HepG2 (cell line): ENCODE measurements around the gene TP53. TPM values are rescaled to one million over a fixed set of nuclear protein-coding genes. Genes with fewer than 3 reads are reported as not detected.

ENCODE experiments used
- CBX2 ChIP-seq, 2 experiments: fragments of 200-600 bp in 1 of 2; sonication (generic); formaldehyde crosslinking in 1 of 2; IDR thresholded peaks; 2 replicates each; pipeline versions ENCODE4 v1.7.0 to v1.8.1; 2018 to 2022; ENCODE audit warnings: low read depth in 2 of 2, low read length in 1 of 2, mild to moderate bottlenecking in 1 of 2, missing genetic modification reagents in 1 of 2
- HCFC1 ChIP-seq: fragments of 150-350 bp; IDR thresholded peaks from 2 replicates; pipeline ENCODE4 v1.6.1; 2014; ENCODE audit warnings: low read depth, low read length
- HNF1A ChIP-seq, 2 experiments: sonication (generic) in 1 of 2; formaldehyde crosslinking in 1 of 2; IDR thresholded peaks; 2 replicates each; pipeline versions ENCODE4 v1.4.0 to v1.6.1; 2016 to 2020; ENCODE audit warnings: borderline replicate concordance in 1 of 2, low read depth in 1 of 2, mild to moderate bottlenecking in 1 of 2, missing genetic modification reagents in 1 of 2
- JUND ChIP-seq: sonication (generic); formaldehyde crosslinking; IDR thresholded peaks from 2 replicates; pipeline ENCODE4 v1.8.0; 2022; ENCODE audit warnings: mild to moderate bottlenecking, missing genetic modification reagents
- KDM4B ChIP-seq: sonication (generic); formaldehyde crosslinking; IDR thresholded peaks from 2 replicates; pipeline ENCODE4 v1.4.0; 2020; ENCODE audit warnings: missing genetic modification reagents
- MXI1 ChIP-seq: IDR thresholded peaks from 3 replicates; pipeline ENCODE4 v1.6.1; 2012; ENCODE audit warnings: low read depth, low read length, inconsistent platforms, borderline replicate concordance
- NFATC3 ChIP-seq: sonication (generic); formaldehyde crosslinking; IDR thresholded peaks from 2 replicates; pipeline ENCODE4 v1.5.1; 2020; ENCODE audit warnings: mild to moderate bottlenecking, missing genetic modification reagents
- REPIN1 ChIP-seq: sonication (generic); formaldehyde crosslinking; IDR thresholded peaks from 2 replicates; pipeline ENCODE4 v1.8.0; 2022; ENCODE audit warnings: missing genetic modification reagents, low read depth, mild to moderate bottlenecking, borderline replicate concordance
- SOX5 ChIP-seq: IDR thresholded peaks from 2 replicates; pipeline ENCODE4 v1.6.1; 2016; ENCODE audit warnings: borderline replicate concordance
- TBX3 ChIP-seq: fragments of 450-650 bp; IDR thresholded peaks from 2 replicates; pipeline ENCODE4 v1.6.1; 2017; ENCODE audit warnings: antibody characterized with exemption, mild to moderate bottlenecking, inconsistent platforms, borderline replicate concordance
- ZNF329 ChIP-seq: sonication (generic); formaldehyde crosslinking; IDR thresholded peaks from 2 replicates; pipeline ENCODE4 v1.9.0; 2021; ENCODE audit warnings: low read depth, mild to moderate bottlenecking, missing genetic modification reagents
- ZNF484 ChIP-seq: sonication (generic); formaldehyde crosslinking; IDR thresholded peaks from 2 replicates; pipeline ENCODE4 v1.5.1; 2020; ENCODE audit warnings: mild to moderate bottlenecking, low read depth, missing genetic modification reagents, borderline replicate concordance
- polyA plus RNA-seq, 8 experiments: library from polyadenylated mRNA; depleted of rRNA in 3 of 8; stranded (reverse) in 7 of 8; unstranded in 1 of 8; fragments of >200 nt; fragmentation: Illumina TruSeq in 4 of 8; extraction: Trizol in 4 of 8; gene quantifications; 2 replicates each; pipeline versions ENCODE4 v1.2.1 to v1.2.3, GENCODE V29; 2011 to 2016; ENCODE audit warnings: low read depth in 4 of 8, missing spikeins in 1 of 8, mixed read lengths in 1 of 8; ENCODE audit not compliant: insufficient read depth in 1 of 8
- total RNA-seq, 5 experiments: library from RNA; depleted of rRNA; stranded (reverse); fragments of >200 nt; fragmentation: Illumina TruSeq; extraction: Trizol; gene quantifications; 2 replicates each; pipeline ENCODE4 v1.2.3, GENCODE V29; 2016; ENCODE audit warnings: low read depth in 1 of 5
- TF ChIP-seq, protein P1 (sequence below): sonication (generic); formaldehyde crosslinking; IDR thresholded peaks from 2 replicates; pipeline ENCODE4 v1.9.0; 2021; ENCODE audit warnings: missing genetic modification reagents, borderline replicate concordance

TP53 gene
- total and polyA plus RNA-seq, 2 of the 13 experiments (the other 11 are each of a cell fraction or from before 2014, with no cell fraction given): 17.1 to 29.9 TPM

DNA sequence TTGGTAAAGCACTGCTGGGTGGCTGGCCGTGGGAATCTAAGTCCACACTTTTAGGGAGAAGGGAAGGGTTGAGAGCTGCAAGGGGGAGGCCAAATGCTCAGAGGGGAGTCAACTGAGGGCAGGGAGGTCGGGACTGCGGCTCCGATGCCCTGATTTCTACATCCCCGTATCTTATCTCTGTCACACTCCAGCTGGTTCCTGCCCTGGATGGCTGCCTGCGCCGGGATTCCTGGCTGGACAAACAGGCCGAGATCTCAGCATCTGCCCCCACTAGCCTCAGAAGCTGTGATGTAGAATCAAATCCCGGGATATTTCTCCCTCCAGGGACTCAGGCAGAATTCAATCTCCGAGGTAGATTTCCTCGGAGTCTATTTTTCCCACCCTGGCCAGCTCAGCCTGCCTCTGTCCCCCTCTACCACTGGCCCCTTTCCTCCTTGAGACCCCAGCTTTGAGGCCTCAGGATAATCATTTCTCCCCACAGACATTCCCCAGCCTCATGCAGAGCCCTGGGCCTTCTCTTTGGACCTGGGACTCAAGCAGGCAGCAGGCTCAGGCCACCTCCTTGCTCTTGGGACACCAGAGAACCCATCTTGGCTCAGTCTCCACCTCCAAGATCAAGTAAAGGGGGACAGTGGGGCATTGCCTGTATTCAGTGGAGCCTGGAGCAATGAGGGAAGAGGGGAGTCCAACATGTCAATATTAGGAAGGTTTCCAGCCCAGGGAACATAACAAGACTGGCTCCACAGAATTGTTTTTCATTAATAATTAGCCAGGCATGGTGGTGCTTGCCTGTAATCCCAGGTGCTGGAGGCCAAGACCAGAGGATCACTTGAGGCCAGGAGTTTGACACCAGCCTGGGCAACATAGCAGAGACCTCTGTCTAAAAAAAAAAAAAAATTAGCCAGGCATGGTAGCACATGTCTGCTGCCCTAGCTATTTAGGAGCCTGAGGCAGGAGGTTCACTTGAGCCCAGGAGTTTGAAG, 55.6 kb downstream of the TP53 start (continued):
- TF ChIP-seq NFATC3 (no peak), KDM4B (CRISPR knock-in tag) (no peak), ZNF484 (CRISPR knock-in tag) (no peak), HCFC1 (no peak), REPIN1 (no peak), CBX2 (IDR thresholded peaks at IDR 0.05; ENCODE audit: low read depth, low read length) (no peak), CBX2 (CRISPR knock-in tag; IDR thresholded peaks at IDR 0.05; ENCODE audit: low read depth) (no peak), JUND (no peak), MXI1 (no peak), SOX5 (CRISPR knock-in tag) (0 out of 2 replicates have a peak, but pooled peaks have one; percentile 14), ZNF329 (CRISPR knock-in tag) (no peak), HNF1A (IDR thresholded peaks at IDR 0.05; ENCODE audit: low read depth) (peak; percentile 82), HNF1A (CRISPR knock-in tag; IDR thresholded peaks at IDR 0.05; ENCODE audit: borderline replicate concordance) (peak; percentile 64; the same call in 1 of the 2 replicates), TBX3 (no peak)
- TF ChIP-seq, protein P1, sequence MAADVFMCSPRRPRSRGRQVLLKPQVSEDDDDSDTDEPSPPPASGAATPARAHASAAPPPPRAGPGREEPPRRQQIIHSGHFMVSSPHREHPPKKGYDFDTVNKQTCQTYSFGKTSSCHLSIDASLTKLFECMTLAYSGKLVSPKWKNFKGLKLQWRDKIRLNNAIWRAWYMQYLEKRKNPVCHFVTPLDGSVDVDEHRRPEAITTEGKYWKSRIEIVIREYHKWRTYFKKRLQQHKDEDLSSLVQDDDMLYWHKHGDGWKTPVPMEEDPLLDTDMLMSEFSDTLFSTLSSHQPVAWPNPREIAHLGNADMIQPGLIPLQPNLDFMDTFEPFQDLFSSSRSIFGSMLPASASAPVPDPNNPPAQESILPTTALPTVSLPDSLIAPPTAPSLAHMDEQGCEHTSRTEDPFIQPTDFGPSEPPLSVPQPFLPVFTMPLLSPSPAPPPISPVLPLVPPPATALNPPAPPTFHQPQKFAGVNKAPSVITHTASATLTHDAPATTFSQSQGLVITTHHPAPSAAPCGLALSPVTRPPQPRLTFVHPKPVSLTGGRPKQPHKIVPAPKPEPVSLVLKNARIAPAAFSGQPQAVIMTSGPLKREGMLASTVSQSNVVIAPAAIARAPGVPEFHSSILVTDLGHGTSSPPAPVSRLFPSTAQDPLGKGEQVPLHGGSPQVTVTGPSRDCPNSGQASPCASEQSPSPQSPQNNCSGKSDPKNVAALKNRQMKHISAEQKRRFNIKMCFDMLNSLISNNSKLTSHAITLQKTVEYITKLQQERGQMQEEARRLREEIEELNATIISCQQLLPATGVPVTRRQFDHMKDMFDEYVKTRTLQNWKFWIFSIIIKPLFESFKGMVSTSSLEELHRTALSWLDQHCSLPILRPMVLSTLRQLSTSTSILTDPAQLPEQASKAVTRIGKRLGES (CRISPR knock-in tag): no peak
